ENCODE results near the gene SLC66A2.
"Not testable (repeated sequence)": the region's sequence is repeated elsewhere in the genome, so short reads cannot be mapped to it uniquely, and the experiment has no call there.

SLC66A2 gene

GRCh38 chr18:79900610-79901570, 50.6 kb downstream of the SLC66A2 start:
- no peak for DNase-seq

DNA sequence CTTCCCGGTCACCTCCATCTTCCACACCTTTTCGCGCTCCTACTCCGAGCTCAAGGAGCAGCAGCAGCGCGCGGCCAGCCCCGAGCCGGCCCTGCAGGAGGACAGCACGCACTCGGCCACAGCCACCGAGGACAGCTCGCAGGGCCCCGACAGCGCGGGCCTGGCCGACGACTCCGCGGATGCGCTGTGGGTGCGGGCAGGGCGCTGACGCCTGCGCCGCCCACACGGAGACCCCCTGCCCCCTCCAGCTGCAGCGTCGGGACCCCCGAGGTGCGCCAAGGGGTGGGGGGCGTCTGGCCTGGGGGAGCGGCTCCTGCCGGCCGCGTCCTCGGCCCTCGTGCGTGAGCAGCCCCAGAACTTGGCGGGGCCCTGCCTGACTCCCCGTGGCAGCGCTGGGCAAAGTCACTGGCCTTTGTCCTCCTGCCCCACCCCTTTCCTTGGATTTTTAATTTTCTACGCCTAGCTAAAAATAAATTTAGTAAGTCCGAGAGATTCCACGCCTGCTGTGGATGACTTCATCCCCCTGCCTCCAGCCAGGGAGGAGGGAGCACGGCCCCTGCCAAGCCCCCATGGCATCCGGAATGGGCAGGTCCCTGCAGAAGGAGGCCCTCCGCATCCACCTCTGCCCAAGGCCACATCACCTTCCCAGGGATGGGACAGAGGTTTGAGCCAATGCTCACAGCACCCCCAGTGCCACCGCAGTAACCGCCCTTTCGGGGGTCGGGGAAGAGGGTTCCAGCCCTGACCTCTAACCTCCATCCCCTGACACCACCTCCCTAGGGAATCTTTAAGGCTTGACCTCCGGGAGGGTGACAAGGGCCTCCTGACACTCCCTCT, 51.6 kb downstream of the SLC66A2 start:
- DNase-seq: no peak

- DNase-seq: no peak
Measured at GRCh38 chr18:79898952-79899608, 52.4 kb downstream of the SLC66A2 start.

DNA sequence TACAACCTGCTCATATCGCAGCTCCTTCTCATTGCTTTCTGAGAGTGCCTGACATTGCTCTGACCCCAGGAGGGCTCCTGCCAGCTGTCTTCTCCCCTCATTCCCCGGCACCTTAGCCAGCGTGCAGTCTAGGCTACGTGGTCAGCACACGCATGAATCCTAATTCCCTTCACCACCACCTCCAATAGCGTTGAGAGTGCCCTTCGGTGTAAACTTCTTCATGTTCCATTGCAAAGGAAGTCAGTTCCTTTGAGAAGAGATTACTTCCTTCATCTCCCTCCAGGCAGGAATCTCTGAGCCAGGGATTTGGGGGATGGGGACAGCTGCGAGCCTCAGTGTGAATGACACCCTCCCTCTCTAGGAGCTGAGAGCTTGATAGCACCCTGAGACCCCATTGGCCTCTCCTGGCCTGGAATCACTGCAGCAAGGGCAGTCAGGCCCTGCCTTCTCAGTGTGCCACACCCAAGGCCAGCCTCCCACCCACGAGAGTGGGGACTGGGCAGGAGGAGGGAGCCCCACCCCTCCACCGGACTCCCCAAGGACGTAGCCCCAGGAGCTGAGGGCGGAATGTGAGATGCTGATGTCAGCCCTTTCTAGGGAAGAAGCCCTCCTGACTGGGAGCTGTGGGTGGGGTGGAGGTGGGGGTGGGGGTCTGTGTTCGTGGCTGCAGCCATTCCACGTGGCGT, 53.4 kb downstream of the SLC66A2 start:
- no peak for DNase-seq

DNA sequence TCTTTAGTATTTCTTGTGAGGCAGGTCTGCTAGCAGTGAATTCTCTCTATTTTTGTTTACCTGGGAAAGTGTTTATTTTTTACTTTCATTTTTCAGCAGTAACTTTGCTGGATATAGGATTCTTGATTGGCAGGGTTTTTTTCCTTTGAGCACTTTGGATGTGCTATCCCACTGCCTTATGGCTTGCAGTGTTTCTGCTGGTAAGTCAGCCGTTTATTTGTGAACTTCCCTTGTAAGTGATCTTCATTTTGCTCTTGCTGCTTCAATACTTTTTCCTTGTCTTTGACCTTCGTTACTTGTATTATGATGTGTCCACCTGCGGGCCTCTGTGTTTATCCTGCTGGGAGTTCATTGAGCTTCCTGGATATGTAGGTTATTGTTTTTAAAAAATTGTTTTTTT, 54.7 kb downstream of the SLC66A2 start:
- no peak for DNase-seq

GRCh38 chr18:79890674-79891073, 60.8 kb downstream of the SLC66A2 start:
- no peak for DNase-seq

GRCh38 chr18:79889569-79889968, 61.9 kb downstream of the SLC66A2 start:
- DNase-seq: no peak

GRCh38 chr18:79888016-79888415, 63.4 kb downstream of the SLC66A2 start:
- no peak for DNase-seq

DNA sequence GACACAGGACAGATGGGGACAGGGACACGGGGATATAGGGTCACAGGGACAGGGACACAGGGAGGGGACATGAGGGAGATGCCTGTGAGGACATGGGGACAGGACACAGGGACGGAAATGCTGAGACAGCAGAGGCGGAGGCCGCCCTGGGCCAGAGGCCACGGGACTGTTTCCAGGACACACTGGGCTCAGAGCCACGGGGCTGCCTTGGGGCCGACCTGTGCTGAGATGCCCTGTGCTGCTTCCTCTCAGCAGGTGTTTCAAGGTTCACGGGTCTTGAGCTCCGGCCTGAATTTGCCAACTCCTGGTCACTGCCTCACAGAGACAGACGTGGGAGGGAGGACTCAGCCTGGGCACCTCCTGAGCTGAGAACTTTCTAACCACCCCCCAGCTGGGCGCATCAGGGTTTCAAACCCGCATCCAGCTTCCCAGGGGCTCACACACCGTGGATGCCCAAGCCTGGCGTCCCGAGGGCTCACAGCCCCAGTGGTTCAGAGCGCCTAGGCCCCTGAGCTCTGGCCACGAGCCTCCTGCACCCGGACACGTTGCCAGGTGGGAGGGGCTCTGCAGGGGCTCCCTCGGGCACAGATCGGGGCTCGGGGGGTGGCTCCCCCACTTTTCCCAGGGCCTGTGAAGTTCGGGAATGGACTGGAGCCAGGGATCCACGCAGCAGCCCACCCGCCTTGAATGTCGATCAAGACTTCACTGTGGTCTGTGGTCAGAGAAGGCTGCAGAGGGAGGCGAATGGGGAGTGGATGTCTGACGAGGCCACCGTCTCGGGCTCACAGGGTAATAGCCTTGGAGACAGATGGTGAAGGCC, 64.1 kb downstream of the SLC66A2 start:
- DNase-seq: no peak

- DNase-seq: no peak
Measured at GRCh38 chr18:79884963-79885728, 66.3 kb downstream of the SLC66A2 start.

GRCh38 chr18:79884294-79884962, 67.0 kb downstream of the SLC66A2 start:
- no peak for DNase-seq

GRCh38 chr18:79883461-79884293, 67.8 kb downstream of the SLC66A2 start:
- DNase-seq: no peak

DNA sequence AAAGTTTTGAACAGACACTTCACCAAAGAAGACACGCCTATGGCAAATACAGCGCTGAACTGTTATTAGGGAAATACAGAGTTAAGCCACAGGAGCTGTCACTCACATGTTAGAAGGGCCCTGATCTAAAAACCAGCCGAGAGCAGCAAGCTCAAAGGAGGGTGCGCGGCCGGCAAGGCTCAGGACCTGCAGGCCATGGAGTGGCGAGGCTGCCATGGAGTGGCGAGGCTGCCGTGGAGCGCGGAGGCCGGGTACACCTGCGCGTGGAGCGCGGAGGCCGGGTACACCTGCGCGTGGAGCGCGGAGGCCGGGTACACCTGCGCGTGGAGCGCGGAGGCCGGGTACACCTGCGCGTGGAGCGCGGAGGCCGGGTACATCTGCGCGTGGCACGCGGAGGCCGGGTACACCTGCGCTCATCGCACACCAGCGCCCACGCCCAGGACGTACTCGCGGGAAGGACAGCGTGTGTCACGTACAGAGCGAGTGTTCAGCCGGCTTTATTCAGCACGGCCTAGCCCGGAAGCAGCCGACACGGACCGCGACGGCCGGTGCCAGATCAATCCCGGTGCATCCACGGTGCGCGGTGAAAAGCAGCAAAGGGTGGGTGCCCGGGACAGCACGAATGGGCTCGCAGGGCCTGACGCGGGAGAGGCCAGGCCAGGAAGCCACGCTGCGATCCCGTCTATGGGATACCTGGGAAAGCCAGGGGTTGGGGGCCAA, 68.8 kb downstream of the SLC66A2 start:
- no peak for DNase-seq

- DNase-seq: no peak
Measured at GRCh38 chr18:79881695-79882094, 69.8 kb downstream of the SLC66A2 start.

GRCh38 chr18:79879566-79879965, 71.9 kb downstream of the SLC66A2 start:
- no peak for DNase-seq

DNA sequence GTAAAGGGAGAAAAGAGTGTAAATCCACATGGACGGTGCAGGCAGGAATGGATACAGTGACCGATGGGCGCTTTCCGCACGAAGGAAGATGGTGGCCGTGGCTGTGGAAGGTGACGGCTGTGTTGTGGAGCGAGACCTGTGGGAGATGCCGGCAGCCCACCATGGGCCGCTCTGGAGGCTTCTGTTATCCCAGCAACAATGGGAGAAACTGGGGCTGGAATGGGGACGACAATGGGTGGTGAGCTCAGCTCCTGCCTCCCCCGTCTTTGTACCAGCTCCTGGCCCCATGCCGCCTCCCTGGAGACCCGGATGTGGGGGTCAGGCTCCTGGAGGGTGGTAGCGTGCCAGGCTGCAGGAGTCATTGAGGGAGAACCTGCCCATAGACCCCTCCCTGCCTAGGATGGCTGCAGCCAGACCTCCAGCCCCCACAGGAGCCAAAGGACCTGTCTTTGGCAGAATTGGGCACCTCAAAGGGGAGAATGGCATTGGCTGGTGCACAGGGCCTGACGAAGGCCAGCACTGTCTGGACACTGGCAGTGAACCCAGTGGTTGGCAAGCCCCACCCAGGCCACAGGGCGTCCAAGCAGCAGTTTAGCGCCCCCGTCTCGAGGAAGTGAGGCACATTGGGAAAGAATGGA, 72.6 kb downstream of the SLC66A2 start:
- DNase-seq: no peak

GRCh38 chr18:79878246-79878645, 73.2 kb downstream of the SLC66A2 start:
- DNase-seq: not testable (repeated sequence)
